ENCODE results near the gene IL3RA.
A peak's percentile ranks its signal among the peaks of the same experiment; 100 is the strongest.
"Not testable (repeated sequence)": the region's sequence is repeated elsewhere in the genome, so short reads cannot be mapped to it uniquely, and the experiment has no call there.

IL3RA gene

DNA sequence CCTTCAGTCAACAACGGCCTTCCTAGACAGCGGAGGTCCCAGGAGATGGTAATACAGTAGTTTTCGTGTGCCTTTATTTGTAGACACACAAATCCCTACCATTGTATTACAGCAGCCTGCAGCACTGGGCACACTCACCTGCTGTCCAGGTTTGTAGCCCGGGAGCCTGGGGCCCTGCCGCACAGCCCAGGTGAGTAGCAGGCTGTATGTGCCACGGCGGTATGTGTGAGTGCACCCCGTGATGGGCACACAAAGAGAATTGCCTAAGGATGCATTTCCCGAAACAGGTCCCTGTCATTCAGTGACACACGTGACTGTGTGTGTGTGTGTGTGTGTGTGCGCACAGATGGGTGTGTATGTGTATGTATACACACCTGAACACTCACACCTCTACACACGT, 63.5 kb downstream of the IL3RA start:
- no peak for DNase-seq (ENCODE audit: low spot score)

DNA sequence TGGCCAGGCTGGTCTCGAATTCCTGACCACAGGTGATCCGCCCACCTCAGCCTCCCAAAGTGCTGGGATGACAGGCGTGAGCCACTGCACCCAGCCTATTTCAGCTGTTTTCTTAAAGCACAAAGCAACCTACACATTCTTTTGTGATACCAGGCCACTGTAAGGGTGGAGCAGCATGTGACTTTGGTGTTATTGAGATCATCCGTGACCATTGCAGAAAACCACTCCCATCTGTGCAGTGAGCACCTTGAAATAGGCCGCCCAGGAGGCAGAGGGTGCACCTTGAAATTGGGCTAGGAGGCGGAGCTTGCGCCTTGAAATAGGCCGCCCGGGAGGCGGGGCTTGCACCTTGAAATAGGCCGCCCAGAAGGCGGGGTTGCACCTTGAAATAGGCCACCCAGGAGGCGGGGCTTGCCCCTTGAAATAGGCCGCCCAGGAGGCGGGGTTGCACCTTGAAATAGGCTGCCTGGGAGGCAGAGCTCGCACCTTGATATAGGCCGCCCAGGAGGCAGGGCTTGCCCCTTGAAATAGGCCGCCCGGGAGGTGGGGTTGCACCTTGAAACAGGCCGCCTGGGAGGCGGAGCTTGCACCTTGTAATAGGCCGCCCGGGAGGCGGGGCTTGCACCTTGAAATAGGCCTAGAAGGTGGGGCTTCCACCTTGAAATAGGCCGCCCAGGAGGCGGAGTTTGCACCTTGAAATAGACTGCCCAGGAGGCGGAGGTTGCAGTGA, 64.3 kb downstream of the IL3RA start:
- peak; percentile 55 for DNase-seq (ENCODE audit: low spot score)

DNA sequence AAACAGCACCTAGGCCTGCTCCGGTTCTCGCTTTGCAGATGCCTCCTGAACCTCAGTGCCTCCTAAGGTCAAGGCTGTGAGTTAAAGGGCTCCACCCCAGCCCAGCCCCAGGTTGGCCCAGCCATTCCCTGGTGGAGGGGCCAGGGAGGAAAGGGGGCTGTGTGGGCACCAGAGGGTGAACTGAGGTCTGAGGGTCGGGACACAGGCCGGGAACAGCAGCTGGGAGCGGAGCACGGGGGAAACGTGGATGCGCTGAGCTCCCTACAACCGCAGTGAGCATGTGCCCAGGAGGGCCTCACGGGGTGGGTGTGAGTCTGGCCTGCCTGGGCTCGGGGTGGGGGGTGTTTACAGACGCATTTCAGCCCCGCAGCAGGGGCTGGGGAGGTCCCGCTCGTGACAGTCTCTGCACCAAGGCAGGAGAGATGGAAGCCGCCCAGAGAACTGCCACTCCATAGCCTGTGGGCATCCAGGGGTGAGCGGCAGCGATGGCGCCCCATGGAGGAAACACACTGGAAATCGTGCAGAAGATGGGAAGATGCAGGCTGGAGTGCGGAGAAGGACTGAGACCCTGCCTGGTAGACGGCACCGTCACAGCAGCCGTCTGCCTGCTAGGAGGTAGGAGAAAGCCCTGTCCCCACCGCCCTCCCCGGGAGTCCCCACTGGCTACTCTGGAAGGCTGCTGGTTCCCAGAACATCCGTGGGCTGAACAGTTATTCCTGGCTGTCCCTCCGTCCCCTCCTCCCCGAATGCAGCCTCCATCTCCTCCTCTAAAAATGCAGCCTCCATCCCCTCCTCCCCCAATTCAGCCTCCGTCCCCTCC, 65.2 kb downstream of the IL3RA start:
- DNase-seq (ENCODE audit: low spot score), result no peak

DNA sequence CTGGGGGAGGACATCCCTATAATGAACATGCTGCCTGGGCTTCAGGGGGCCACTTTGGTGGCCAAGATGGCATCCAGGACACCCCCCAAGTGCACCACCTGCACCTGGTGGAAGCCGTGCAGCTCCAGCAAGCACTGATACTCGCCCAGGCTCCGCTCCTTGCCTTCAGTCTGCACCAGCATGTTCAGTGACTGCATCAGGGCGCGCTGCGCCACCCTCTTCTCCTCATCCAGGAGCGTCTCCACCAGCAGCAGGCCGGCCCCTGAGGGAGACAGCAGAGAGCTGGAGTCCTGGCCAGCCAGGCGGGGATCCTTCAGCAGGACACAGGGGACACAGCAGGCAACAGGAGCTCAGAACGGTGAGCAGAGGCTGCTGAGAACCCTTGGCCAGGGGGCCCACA, 66.6 kb downstream of the IL3RA start:
- DNase-seq (ENCODE audit: low spot score), result no peak

DNA sequence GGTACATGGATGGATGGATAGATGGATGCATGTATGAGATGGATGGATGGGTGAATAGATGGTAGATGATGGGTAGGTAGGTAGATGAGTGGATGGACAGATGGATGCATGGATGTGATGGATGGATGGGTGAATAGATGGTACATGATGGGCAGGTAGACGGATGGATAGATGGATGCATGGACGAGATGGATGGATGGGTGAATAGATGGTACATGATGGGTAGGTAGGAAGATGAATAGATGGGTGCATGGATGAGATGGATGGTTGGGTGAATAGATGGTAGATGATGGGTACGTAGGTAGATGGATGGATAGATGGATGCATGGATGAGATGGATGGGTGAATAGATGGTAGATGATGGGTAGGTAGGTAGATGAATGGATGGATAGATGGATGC, 67.3 kb downstream of the IL3RA start:
- not testable (repeated sequence) for DNase-seq (ENCODE audit: low spot score)

DNA sequence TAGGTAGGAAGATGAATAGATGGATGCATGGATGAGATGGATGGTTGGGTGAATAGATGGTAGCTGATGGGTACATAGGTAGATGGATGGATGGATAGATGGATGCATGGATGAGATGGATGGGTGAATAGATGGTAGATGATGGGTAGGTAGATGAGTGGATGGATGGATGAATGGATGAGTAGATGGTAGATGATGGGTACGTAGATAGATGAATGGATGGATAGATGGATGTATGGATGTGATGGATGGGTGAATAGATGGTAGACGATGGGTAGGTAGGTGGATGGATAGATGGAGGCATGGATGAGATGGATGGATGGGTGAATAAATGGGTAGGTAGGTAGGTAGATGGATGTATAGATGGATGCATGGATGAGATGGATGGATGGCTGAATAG, 69.2 kb downstream of the IL3RA start:
- DNase-seq (ENCODE audit: low spot score), result not testable (repeated sequence)

DNA sequence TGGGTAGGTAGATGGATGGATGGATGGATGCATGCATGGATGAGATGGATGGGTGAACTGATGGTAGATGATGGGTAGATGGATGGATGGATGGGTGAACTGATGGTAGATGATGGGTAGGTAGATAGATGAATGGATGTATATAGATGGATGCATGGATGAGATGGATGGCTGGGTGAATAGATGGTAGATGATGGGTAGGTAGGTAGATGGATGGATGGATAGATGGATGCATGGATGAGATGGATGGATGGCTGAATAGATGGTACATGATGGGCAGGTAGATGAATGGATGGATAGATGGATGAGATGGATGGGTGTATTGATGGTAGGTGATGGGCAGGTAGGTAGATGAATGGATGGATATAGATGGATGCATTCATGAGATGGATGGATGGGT, 70.5 kb downstream of the IL3RA start:
- no peak for DNase-seq (ENCODE audit: low spot score)

DNA sequence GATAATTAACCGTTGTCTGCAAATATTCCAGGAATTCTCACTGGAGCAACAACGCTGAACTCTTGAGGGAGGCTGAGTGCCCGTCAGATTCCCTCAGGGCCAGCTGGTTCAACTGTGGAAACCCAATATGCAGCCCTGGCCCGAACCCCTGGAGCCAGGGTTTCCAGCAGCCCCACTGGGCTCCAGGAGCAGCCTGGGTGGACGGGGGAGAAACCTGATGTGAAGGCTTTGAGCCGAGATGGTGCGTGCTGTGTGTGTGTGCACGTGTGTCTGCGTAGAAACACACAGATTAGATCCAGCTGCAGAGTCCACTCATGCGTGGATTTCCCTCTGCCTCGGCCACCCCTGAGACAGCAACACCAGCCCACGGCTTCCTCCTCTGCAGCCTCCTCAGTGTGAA, 74.7 kb downstream of the IL3RA start:
- DNase-seq (ENCODE audit: low spot score), result no peak

DNA sequence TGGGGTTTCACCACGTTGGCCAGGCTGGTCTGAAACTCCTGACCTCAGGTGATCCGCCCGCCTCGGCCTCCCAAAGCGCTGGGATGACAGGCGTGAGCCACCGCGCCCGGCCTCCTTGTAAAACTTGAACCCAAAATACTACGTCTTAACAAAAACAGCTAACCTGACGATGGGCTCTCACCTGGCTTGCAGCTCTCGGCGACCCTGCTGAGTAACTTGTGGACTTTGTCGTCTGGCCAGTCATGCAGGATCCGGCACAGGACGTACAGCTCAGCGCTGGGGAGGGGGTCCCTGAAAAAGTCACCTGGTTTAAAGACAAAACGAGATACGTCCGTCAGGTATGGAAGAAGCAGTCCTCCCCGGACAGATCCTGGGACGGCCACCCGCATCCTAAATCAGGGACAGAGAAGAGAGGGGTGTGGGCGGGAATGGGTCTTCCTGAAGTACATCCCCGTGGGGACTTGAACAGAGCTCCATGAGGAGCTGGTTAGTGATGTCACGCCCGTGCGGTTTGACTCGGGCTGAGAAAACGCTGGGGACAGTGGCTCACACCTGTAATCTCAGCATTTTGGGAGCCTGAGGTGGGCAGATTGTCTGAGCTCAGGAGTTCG, 76.1 kb downstream of the IL3RA start:
- no peak for DNase-seq (ENCODE audit: low spot score)

DNA sequence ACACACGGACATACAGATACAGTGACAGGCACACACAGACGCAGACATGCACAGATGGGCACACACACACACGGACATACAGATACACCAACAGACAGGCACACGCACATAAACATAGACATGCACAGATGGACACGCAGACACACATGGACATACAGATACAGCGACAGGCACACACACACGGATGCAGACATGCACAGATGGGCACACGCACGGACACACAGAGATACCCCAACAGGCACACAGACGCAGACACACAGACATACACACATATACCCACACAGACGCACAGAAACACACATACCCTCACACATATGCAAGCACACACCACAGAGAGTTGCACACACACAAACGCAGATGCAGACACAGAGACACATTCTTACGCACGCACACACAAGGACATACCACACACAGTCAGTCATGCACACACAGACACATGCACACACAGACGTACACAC, 79.8 kb downstream of the IL3RA start:
- DNase-seq (ENCODE audit: low spot score), result no peak

DNA sequence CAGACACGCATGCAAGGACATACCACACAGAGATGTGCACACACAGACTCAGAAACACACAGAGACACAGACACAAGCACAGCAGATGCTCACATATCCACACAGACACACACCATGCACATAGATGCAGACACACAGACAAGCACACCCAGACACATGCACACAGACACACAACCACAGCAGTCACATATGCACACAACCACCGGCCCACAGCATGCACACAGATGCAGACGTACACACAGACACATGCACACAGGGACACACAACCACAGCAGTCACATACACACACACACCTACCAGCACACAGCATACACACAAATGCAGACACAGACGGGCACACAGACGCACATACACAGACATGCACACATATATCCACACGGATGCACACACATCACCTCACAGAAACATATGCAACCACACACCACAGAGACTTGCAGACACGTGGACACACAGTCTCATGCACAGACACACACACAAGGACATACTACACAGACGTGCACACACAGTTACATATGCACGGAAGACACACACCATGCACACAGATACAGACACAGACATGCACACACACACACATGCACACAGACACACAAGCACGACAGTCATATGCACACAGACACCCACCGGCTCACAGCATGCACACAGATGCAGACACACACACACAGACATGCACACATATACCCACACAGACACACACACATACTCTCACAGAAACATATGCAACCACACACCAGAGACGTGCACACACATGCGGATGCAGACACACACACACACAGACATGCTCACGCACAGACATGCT, 80.6 kb downstream of the IL3RA start:
- DNase-seq (ENCODE audit: low spot score), result no peak

DNA sequence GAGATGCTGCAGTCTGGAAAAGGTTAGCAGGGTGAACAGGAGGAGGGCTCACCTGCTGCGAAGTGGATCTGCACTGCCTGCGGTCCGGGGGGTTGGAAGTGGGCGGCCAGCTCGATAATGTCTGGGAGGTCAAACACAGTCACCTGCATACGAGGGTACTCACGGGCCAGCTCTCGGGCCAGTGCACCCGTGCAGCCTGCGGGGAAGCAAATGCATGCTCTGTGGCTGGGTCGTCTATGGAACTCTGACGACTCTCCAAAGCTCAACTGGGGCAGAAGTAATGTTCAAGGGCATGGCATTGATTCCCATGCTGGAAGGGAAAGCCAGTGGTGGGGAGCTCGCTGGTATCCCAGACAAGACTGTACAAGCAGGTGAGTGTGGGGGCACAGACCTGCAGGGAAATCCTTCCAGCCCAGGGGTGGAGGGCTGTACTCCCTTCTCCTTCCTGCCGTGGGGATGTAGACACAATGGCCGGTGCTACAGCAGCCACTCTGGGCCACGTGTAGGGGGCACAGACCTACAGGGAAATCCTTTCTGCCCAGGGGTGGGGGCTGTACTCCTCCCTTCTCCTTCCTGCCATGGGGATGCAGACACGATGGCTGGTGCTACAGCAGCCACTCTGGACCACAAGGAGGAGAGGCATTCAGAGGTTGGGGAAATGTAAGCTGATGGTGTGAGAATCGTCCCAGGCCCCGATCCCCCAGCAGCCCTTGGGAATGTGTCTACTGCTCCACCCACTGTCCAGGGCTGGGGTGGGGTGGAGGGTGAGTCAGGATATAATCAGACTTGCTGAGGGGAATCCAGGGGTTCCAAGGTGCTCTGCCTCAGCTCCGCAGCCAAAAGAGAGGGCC, 81.6 kb downstream of the IL3RA start:
- DNase-seq (ENCODE audit: low spot score), result peak; percentile 3

DNA sequence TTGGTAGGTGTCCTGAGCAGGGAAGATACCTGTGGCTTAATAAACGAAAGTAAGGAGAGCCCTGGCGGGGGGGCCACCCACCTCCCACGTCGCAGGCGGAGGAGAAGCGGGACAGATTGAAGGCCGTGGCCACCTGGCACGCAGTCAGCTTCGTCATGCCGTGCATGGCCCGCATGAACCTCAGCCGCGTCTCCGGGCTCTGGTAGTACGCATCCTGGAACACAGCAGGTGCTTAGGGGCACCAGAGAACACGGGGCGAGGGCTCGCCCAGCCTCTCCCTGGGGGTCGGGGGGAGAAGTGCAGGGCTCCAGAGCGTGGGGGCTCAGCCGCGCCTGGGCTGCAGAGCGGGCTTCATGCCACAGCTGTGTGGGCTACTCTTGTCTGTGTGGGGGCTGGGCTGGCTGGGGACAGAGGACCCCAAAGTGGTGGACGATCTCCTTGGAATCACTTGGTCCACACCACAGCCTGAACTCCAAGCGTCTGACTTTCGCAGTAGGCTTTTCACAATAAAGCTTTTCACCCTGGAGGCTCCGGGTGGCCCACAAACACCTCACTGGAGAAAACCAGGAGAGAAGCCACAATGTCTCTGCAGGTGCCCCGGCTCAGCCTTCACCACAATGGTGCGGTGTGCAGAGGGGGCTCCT, 82.4 kb downstream of the IL3RA start:
- no peak for DNase-seq (ENCODE audit: low spot score)

DNA sequence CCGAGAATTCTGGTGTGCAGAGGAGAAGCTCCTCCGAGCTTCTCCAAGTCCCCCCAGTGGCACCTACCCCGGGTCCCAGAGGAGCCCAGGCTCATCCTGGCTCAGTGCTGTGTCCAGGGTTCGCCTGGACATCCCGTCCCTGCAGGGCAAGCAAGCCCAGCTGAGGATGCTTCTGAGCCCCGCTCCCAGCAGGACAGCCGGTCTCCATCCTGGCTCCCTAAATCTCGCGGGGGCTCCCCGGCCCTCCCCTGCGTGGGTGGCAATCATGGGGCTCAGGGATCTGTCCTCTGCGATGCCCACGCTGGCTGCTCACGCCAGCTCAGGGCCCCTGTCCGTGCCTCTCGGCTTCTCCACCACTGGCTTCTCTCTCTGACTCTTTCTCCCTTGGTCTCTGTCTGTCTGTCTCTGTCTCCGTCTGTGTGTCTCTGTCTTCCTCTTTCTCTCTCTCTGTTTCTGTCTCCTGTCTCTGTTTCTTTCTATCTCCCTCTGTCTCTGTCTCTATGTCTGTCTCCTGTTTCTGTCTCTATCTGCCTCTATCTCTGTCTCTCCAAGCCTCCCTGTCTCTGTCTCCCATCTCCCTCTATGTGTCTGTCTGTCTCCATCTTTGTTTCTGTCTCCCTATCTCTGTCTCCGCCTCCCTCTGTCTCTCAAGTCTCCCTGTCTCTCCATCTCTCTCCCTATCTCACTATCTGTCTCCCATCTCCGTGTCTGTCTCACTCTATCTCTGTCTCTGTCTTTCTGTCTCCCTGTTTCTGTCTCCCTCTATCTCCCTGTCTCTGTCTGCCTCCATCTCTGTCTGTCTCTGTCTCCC, 83.2 kb downstream of the IL3RA start:
- no peak for DNase-seq (ENCODE audit: low spot score)

DNA sequence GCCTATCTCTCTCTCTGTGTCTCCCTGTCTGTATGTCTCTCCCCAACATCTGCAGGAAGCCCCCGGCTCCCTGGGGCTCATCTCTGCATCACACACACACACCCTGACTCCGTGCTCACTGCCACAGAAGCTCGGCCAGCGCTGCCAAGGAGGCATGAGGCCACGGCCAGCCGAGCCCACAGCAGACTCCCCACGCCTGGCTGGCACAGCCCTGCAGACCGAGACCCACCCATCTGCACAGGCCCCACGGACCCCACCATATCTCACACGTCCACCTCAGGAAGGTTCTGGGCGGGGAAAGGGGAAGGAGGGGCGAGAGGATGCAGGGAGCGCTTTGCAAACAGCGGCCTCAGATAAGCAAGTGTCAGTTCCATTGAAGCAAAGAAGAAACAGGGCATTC, 83.8 kb downstream of the IL3RA start:
- DNase-seq (ENCODE audit: low spot score), result peak; percentile 4

DNA sequence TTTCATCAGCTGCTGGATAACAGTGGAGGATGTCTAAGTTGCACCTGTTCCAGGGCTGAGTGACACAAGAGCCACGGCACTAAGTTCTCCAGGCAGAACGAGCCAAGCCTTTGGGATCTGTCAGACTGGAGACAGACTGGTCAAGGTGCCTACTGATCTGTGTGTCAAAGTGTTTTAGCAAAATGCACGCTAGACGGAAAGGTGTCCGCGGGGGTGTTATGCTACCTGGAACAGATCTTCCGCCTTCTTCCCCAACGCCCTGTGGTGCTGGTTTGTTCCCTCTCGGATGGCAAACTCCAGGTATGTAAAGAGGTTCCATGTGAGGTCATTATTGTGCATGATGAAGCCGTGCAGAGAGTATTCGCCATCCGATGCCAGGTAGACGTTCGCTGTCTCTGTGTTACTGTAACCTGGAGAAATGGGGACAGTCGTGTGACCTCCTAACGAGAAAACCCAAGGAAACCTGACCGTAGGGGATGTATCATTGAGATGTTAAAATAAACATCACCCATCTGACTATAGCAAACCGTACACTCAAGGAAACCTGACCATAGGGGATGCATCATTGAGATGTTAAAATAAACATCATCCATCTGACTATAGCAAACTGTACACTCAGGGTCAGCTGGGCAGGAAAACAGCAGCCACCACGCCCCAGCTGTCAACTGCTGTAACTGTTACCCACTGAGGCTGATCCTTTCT, 85.0 kb downstream of the IL3RA start:
- no peak for DNase-seq (ENCODE audit: low spot score)

DNA sequence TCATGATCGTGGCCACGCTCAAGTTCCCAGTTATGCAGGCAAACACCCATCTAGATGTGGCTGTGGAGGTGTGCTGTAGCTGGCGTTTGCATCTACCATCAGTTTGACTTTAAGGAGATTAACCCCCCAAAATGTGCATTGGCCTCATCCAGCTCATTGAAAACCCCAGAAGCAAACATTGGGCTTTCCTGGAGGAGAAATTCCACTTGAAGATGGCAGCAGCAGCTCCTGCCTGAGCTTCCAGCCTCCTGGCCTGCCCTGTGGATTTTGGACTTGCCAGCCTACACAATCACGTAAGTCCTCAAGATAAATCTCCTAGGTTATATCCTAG, 85.5 kb downstream of the IL3RA start:
- DNase-seq (ENCODE audit: low spot score), result no peak

DNA sequence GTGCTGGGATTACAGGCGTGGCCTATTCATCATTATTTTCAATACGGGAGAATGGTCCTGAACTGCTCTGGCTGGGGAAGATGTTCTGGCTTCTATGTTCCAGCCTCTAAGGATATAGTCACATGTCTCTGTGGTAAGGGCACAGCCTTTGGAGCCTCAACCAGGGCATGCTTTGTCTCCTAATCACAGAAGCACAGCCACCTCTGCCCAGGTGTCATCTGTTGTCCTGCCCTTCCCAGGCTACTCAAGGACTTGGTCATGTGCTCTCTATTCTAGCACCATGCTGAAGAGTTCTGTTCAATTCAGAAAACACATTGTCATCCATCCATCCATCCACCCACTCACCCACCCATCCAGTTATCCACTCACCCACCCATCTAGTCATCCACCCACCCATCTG, 86.6 kb downstream of the IL3RA start:
- no peak for DNase-seq (ENCODE audit: low spot score)

DNA sequence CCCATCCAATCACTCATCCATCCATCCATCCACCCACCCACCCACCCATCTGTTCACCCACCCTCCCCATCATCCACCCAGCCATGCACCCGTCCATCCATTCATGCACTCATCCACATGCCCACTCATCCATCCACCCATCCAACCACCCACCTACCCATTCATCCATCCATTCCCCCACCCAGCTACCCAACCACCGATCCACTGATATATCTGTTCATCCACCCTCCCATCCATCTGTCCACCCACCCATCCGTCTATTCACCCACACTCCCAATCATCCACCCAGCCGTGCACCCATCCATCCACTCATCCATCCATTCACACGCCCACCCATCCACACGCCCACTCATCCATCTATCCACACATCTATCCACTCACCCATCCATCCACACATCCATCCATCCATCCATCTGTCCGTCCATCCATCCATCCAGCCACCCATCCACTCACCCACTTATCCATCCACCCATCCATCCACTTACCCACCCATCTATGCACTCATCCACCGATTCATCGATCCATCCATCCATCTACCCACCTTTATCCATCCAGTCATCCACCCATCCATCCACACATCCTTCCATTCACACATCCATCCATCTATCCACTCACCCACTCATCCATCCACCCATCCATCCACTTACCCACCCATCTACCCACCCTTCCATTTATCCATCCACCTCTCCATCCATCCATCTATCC, 87.7 kb downstream of the IL3RA start:
- no peak for DNase-seq (ENCODE audit: low spot score)

All from iPS-NIHi11 (cell line).